ENCODE results near the gene GRP.

GRP gene

GRCh38 chr18:59219672-59220163, at the start of gene GRP:
GRP (plus strand) TSS chr18:59220158; CDS start chr18:59220266, 108 bp downstream.
- DNase-seq (ENCODE audit: low read depth in 2 of 2): no peak

GRCh38 chr18:59172664-59173249, 47.2 kb upstream of the GRP start:
- no peak for DNase-seq (ENCODE audit: low read depth in 2 of 2)

GRCh38 chr18:59177485-59177884, 42.5 kb upstream of the GRP start:
- no peak for DNase-seq (ENCODE audit: low read depth in 2 of 2)

GRCh38 chr18:59180150-59180845, 39.7 kb upstream of the GRP start:
- DNase-seq (ENCODE audit: low read depth in 2 of 2): no peak

- DNase-seq (ENCODE audit: low read depth in 2 of 2): no peak
Measured at GRCh38 chr18:59182673-59183072, 37.3 kb upstream of the GRP start.

GRCh38 chr18:59189008-59189407, 30.9 kb upstream of the GRP start:
- no peak for DNase-seq (ENCODE audit: low read depth in 2 of 2)

- DNase-seq (ENCODE audit: low read depth in 2 of 2): no peak
Measured at GRCh38 chr18:59189746-59190145, 30.2 kb upstream of the GRP start.

- no peak for DNase-seq (ENCODE audit: low read depth in 2 of 2)
Measured at GRCh38 chr18:59196161-59196725, 23.7 kb upstream of the GRP start.

GRCh38 chr18:59197636-59198035, 22.3 kb upstream of the GRP start:
- DNase-seq (ENCODE audit: low read depth in 2 of 2): no peak

GRCh38 chr18:59198215-59198614, 21.7 kb upstream of the GRP start:
- no peak for DNase-seq (ENCODE audit: low read depth in 2 of 2)

GRCh38 chr18:59200787-59201186, 19.2 kb upstream of the GRP start:
- no peak for DNase-seq (ENCODE audit: low read depth in 2 of 2)

- no peak for DNase-seq (ENCODE audit: low read depth in 2 of 2)
Measured at GRCh38 chr18:59202258-59202820, 17.6 kb upstream of the GRP start.

GRCh38 chr18:59207506-59207905, 12.5 kb upstream of the GRP start:
- no peak for DNase-seq (ENCODE audit: low read depth in 2 of 2)

GRCh38 chr18:59208602-59209125, 11.3 kb upstream of the GRP start:
- no peak for DNase-seq (ENCODE audit: low read depth in 2 of 2)

GRCh38 chr18:59210299-59210698, 9.7 kb upstream of the GRP start:
- no peak for DNase-seq (ENCODE audit: low read depth in 2 of 2)

- no peak for DNase-seq (ENCODE audit: low read depth in 2 of 2)
Measured at GRCh38 chr18:59211629-59212028, 8.3 kb upstream of the GRP start.

GRCh38 chr18:59218018-59218417, 1.9 kb upstream of the GRP start:
- DNase-seq (ENCODE audit: low read depth in 2 of 2): no peak

- no peak for DNase-seq (ENCODE audit: low read depth in 2 of 2)
Measured at GRCh38 chr18:59220164-59220783, 316 bp downstream of the GRP start.

GRCh38 chr18:59220784-59221765, 1.1 kb downstream of the GRP start:
- DNase-seq (ENCODE audit: low read depth in 2 of 2): no peak

- no peak for DNase-seq (ENCODE audit: low read depth in 2 of 2)
Measured at GRCh38 chr18:59222341-59222740, 2.4 kb downstream of the GRP start.

GRCh38 chr18:59228351-59228750, 8.4 kb downstream of the GRP start:
- no peak for DNase-seq (ENCODE audit: low read depth in 2 of 2)
